WTC11 (cell line): ENCODE results near the gene CXCL10. TPM values are rescaled to one million over a fixed set of nuclear protein-coding genes. Genes with fewer than 3 reads are reported as not detected.

Source experiments
- ATAC-seq: fragments of 200-7000 bp; cut with Tn5 transposase; 2 replicates; pipeline ENCODE4 v1.10.0; 2021; ENCODE audit warnings: mild to moderate bottlenecking, moderate library complexity
- CTCF ChIA-PET: fragments of 300-600 bp; sonication (Branson Sonifier 250); formaldehyde crosslinking; loops from one replicate; lab custom pipeline; 2021; ENCODE audit warnings: antibody characterized with exemption; lab: Charles Lee
- POLR2A ChIA-PET: fragments of 350-600 bp; sonication (Branson Sonifier 250); formaldehyde crosslinking; loops from one replicate; lab custom pipeline; 2021; ENCODE audit warnings: antibody characterized with exemption; lab: Charles Lee
- DNase-seq: peaks from one replicate; pipeline ENCODE4 v3.0.0; 2021; ENCODE audit warnings: low spot score
- H3K27ac Mint-ChIP-seq: 2 replicates; pipeline ENCODE4 v1.8.0; 2021; ENCODE audit warnings: mixed read lengths
- H3K27me3 Mint-ChIP-seq: 2 replicates; pipeline ENCODE4 v1.8.0; 2021; ENCODE audit warnings: low read depth, mild to moderate bottlenecking, moderate library complexity, mixed read lengths
- H3K36me3 Mint-ChIP-seq: 2 replicates; pipeline ENCODE4 v1.8.0; 2021; ENCODE audit warnings: mixed read lengths
- H3K4me1 Mint-ChIP-seq: 2 replicates; pipeline ENCODE4 v1.8.0; 2022; ENCODE audit warnings: mixed read lengths
- H3K4me3 Mint-ChIP-seq: 2 replicates; pipeline ENCODE4 v1.8.0; 2021; ENCODE audit warnings: mild to moderate bottlenecking, moderate library complexity, mixed read lengths
- H3K9me3 Mint-ChIP-seq: 2 replicates; pipeline ENCODE4 v1.8.0; 2021; ENCODE audit warnings: mixed read lengths
- ATF1 ChIP-seq: sonication (generic); formaldehyde crosslinking; IDR thresholded peaks from 2 replicates; pipeline ENCODE4 v1.8.1; 2023; ENCODE audit warnings: mild to moderate bottlenecking, moderate library complexity, missing genetic modification reagents
- CREM ChIP-seq: sonication (generic); formaldehyde crosslinking; IDR thresholded peaks from 2 replicates; pipeline ENCODE4 v1.8.1; 2022; ENCODE audit warnings: mild to moderate bottlenecking, missing genetic modification reagents, moderate library complexity
- ELF4 ChIP-seq: sonication (generic); formaldehyde crosslinking; IDR thresholded peaks from 2 replicates; pipeline ENCODE4 v1.8.1; 2022; ENCODE audit warnings: low read depth, mild to moderate bottlenecking, moderate library complexity, missing genetic modification reagents
- FOXK1 ChIP-seq: sonication (generic); formaldehyde crosslinking; IDR thresholded peaks from 2 replicates; pipeline ENCODE4 v1.8.0; 2022; ENCODE audit warnings: mild to moderate bottlenecking, moderate library complexity, missing genetic modification reagents
- FOXP1 ChIP-seq: sonication (generic); formaldehyde crosslinking; IDR thresholded peaks from 2 replicates; pipeline ENCODE4 v1.8.0; 2022; ENCODE audit warnings: missing genetic modification reagents, mild to moderate bottlenecking, moderate library complexity, borderline replicate concordance
- GABPB1 ChIP-seq: sonication (generic); formaldehyde crosslinking; IDR thresholded peaks from 2 replicates; pipeline ENCODE4 v1.8.1; 2023; ENCODE audit warnings: mild to moderate bottlenecking, missing genetic modification reagents
- GTF2I ChIP-seq: fragments of 250-450 bp; sonication (Bioruptor Pico); conservative IDR thresholded peaks from 2 replicates; pipeline ENCODE4 v1.4.0; 2021; ENCODE audit warnings: mild to moderate bottlenecking
- HMGA2 ChIP-seq: fragments of 250-450 bp; sonication (Bioruptor Pico); IDR thresholded peaks from 2 replicates; pipeline ENCODE4 v1.4.0; 2021; ENCODE audit warnings: mild to moderate bottlenecking, moderate library complexity
- KAT7 ChIP-seq: sonication (generic); formaldehyde crosslinking; IDR thresholded peaks from 2 replicates; pipeline ENCODE4 v1.8.1; 2023; ENCODE audit warnings: missing genetic modification reagents, mild to moderate bottlenecking, borderline replicate concordance
- NFYB ChIP-seq: sonication (generic); formaldehyde crosslinking; conservative IDR thresholded peaks from 2 replicates; pipeline ENCODE4 v1.8.0; 2022; ENCODE audit warnings: low read depth, missing genetic modification reagents
- NR1H2 ChIP-seq: sonication (generic); formaldehyde crosslinking; IDR thresholded peaks from 2 replicates; pipeline ENCODE4 v1.9.0; 2021; ENCODE audit warnings: mild to moderate bottlenecking, moderate library complexity, missing genetic modification reagents
- NR2C2 ChIP-seq: sonication (generic); formaldehyde crosslinking; IDR thresholded peaks from 2 replicates; pipeline ENCODE4 v1.8.0; 2022; ENCODE audit warnings: mild to moderate bottlenecking, missing genetic modification reagents
- NR3C1 ChIP-seq: sonication (generic); formaldehyde crosslinking; conservative IDR thresholded peaks from 2 replicates; pipeline ENCODE4 v1.8.1; 2023; ENCODE audit warnings: low read depth, mild to moderate bottlenecking, missing genetic modification reagents
- SOX15 ChIP-seq: fragments of 250-450 bp; sonication (Bioruptor Pico); IDR thresholded peaks from 2 replicates; pipeline ENCODE4 v1.9.0; 2021; ENCODE audit warnings: mild to moderate bottlenecking
- TCF7 ChIP-seq: sonication (generic); formaldehyde crosslinking; IDR thresholded peaks from 2 replicates; pipeline ENCODE4 v1.8.0; 2022; ENCODE audit warnings: mild to moderate bottlenecking, low read depth, missing genetic modification reagents, moderate library complexity
- TEAD1 ChIP-seq: sonication (generic); formaldehyde crosslinking; IDR thresholded peaks from 2 replicates; pipeline ENCODE4 v1.8.0; 2022; ENCODE audit warnings: mild to moderate bottlenecking, missing genetic modification reagents
- ZNF138 ChIP-seq: sonication (generic); formaldehyde crosslinking; conservative IDR thresholded peaks from 2 replicates; pipeline ENCODE4 v1.8.1; 2022; ENCODE audit warnings: mild to moderate bottlenecking, moderate library complexity, missing genetic modification reagents
- ZNF219 ChIP-seq: sonication (generic); formaldehyde crosslinking; IDR thresholded peaks from 2 replicates; pipeline ENCODE4 v1.8.0; 2023; ENCODE audit warnings: missing genetic modification reagents, mild to moderate bottlenecking, borderline replicate concordance
- ZNF423 ChIP-seq: fragments of 250-450 bp; sonication (Bioruptor Pico); IDR thresholded peaks from 2 replicates; pipeline ENCODE4 v2.1.2; 2022; ENCODE audit warnings: mild to moderate bottlenecking, moderate library complexity
- total RNA-seq: library from RNA; stranded (reverse); gene quantifications from 3 replicates; pipeline ENCODE4 v1.2.3, GENCODE V29; 2021
- TF ChIP-seq, protein P1 (sequence below): sonication (generic); formaldehyde crosslinking; IDR thresholded peaks from 2 replicates; pipeline ENCODE4 v1.8.1; 2023; ENCODE audit warnings: mild to moderate bottlenecking, missing genetic modification reagents, moderate library complexity
- TF ChIP-seq, protein P2 (sequence below): sonication (generic); formaldehyde crosslinking; IDR thresholded peaks from 2 replicates; pipeline ENCODE4 v1.8.0; 2022; ENCODE audit warnings: mild to moderate bottlenecking, missing genetic modification reagents
- TF ChIP-seq, protein P3 (sequence below): fragments of 250-450 bp; sonication (Bioruptor Pico); IDR thresholded peaks from 2 replicates; pipeline ENCODE4 v1.8.0; 2021; ENCODE audit warnings: mild to moderate bottlenecking
- TF ChIP-seq, protein P4 (sequence below): fragments of 250-450 bp; sonication (Bioruptor Pico); IDR thresholded peaks from 2 replicates; pipeline ENCODE4 v1.9.0; 2021; ENCODE audit warnings: mild to moderate bottlenecking
- TF ChIP-seq, protein P5 (sequence below): sonication (generic); formaldehyde crosslinking; IDR thresholded peaks from 2 replicates; pipeline ENCODE4 v1.8.1; 2022; ENCODE audit warnings: mild to moderate bottlenecking, moderate library complexity, missing genetic modification reagents
- TF ChIP-seq, protein P6 (sequence below): fragments of 200-600 bp; IDR thresholded peaks from 2 replicates; pipeline ENCODE4 v1.8.0; 2022; ENCODE audit warnings: antibody characterized with exemption
- TF ChIP-seq, protein P7 (sequence below): fragments of 250-450 bp; sonication (Bioruptor Pico); IDR thresholded peaks from 2 replicates; pipeline ENCODE4 v1.9.0; 2021; ENCODE audit warnings: mild to moderate bottlenecking

CXCL10 gene
- total RNA-seq, 1 experiment from 2014 or later: not detected

DNA sequence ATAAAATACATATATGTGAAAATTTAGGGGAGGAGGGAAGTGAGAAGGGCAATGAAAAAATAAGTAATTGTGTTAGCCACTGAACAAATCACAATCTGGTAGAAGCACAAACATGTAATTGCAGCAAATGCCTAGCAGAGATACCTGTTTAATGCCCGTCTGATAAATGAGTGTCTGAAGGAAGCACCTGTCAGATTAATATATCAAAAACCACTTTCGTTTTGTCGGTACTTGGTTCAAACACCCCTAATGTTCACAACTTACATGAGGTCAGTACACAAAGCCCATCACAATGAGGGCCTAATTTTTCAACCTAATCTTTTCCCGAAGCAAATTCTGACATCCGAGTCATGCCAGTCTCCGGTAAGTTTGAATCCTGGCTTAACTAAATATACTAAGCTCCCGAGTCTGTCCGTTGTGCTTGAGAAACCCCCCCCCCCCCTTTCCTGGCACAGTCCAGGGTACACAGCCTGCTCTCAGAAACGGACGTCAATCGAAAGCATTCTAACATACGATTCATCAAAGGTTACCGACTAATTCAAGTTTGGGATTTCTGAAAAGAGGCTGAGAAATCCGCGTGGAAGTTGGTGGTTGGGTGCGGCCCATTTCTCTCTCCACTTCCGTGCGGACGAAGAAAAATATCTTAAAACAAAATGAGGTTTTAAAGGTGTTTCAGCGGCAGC lies 33.3 kb downstream of the CXCL10 start (continued):
- TF ChIP-seq NR3C1 (CRISPR knock-in tag) (no peak), FOXK1 (CRISPR knock-in tag) (no peak)

DNA sequence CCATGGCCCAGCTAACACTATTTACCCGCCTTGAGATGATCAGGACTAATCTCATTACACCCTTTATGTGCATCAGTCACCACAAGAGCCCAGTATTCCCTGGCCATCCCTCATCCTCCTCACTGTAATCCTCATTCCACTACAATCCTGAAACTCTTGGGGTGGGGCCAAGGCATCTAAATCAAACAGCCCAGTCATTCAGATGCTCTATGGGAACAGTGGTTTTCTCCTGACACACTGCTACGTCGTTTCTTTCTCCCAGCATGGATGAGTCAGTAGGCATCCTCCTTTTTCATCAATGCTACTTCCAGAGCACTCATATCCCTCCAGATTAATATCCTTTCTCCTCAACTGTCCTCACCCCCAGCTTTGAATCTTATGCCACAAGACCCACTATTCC lies 38.2 kb downstream of the CXCL10 start:
- POLR2A ChIA-PET: no interaction called here
- no peak for ATAC-seq
- CTCF ChIA-PET: no interaction called here

DNA sequence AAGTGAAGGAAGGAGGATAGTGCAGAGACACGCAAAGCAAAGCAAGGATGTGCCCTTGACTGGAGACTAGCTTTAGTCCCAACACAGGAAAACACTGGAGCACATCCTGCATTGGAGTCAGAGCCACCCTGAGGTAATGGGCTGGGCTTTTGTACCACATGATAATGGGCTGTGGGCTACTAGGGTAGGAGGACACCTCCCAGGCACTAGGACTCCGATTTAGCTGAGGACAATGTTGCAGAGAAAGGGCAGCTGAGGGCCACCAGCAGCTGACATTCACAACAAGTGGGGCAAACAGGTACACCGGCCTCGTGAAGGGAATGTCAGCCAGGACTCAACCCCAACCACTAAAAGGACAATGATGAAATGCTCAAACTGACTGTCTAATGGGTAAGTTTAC lies 42.7 kb downstream of the CXCL10 start:
- peaks cover 61% of the 10 kb centered on the region for H3K36me3 Mint-ChIP-seq
- no peak overlapping the region for H3K4me3 Mint-ChIP-seq
- peaks cover 26% of the 10 kb centered on the region for H3K9me3 Mint-ChIP-seq
- H3K27ac Mint-ChIP-seq: no peak overlapping the region
- ChIA-PET CTCF (no interaction called here), POLR2A (no interaction called here)
- no peaks in the 10 kb centered on the region for H3K27me3 Mint-ChIP-seq
- DNase-seq: no peak
- no peaks in the 10 kb centered on the region for H3K4me1 Mint-ChIP-seq
- ATAC-seq: no peak
- TF ChIP-seq TCF7 (CRISPR knock-in tag): no peak
- TF ChIP-seq, protein P1, sequence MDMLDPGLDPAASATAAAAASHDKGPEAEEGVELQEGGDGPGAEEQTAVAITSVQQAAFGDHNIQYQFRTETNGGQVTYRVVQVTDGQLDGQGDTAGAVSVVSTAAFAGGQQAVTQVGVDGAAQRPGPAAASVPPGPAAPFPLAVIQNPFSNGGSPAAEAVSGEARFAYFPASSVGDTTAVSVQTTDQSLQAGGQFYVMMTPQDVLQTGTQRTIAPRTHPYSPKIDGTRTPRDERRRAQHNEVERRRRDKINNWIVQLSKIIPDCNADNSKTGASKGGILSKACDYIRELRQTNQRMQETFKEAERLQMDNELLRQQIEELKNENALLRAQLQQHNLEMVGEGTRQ (CRISPR knock-in tag): no peak
- no peak for TF ChIP-seq HMGA2 (CRISPR knock-in tag)
- no peak for TF ChIP-seq GTF2I
- TF ChIP-seq ELF4: no peak
- no peak for TF ChIP-seq FOXP1 (CRISPR knock-in tag)
- no peak for TF ChIP-seq ATF1 (CRISPR knock-in tag)
- TF ChIP-seq, protein P2, sequence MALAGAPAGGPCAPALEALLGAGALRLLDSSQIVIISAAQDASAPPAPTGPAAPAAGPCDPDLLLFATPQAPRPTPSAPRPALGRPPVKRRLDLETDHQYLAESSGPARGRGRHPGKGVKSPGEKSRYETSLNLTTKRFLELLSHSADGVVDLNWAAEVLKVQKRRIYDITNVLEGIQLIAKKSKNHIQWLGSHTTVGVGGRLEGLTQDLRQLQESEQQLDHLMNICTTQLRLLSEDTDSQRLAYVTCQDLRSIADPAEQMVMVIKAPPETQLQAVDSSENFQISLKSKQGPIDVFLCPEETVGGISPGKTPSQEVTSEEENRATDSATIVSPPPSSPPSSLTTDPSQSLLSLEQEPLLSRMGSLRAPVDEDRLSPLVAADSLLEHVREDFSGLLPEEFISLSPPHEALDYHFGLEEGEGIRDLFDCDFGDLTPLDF (CRISPR knock-in tag): no peak
- TF ChIP-seq, protein P3, sequence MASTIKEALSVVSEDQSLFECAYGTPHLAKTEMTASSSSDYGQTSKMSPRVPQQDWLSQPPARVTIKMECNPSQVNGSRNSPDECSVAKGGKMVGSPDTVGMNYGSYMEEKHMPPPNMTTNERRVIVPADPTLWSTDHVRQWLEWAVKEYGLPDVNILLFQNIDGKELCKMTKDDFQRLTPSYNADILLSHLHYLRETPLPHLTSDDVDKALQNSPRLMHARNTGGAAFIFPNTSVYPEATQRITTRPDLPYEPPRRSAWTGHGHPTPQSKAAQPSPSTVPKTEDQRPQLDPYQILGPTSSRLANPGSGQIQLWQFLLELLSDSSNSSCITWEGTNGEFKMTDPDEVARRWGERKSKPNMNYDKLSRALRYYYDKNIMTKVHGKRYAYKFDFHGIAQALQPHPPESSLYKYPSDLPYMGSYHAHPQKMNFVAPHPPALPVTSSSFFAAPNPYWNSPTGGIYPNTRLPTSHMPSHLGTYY (CRISPR knock-in tag): no peak
- TF ChIP-seq NFYB (CRISPR knock-in tag): no peak

More for the DNA sequence above, 38.2 kb downstream of the CXCL10 start:
- Mint-ChIP-seq H3K27me3 (no peaks in the 10 kb centered on the region), H3K36me3 (peaks cover 30% of the 10 kb centered on the region), H3K4me1 (peaks cover 12% of the 10 kb centered on the region), H3K9me3 (peaks cover 7% of the 10 kb centered on the region), H3K27ac (no peak overlapping the region), H3K4me3 (no peak overlapping the region)
- DNase-seq: no peak
- TF ChIP-seq TEAD1 (CRISPR knock-in tag) (no peak), SOX15 (CRISPR knock-in tag) (no peak), NR1H2 (CRISPR knock-in tag) (no peak), TCF7 (CRISPR knock-in tag) (no peak), FOXP1 (CRISPR knock-in tag) (no peak), ELF4 (no peak), GABPB1 (CRISPR knock-in tag) (no peak), CREM (CRISPR knock-in tag) (no peak), ZNF423 (no peak), ZNF138 (CRISPR knock-in tag) (no peak), KAT7 (CRISPR knock-in tag) (no peak), ZNF219 (CRISPR knock-in tag) (no peak), NR2C2 (CRISPR knock-in tag) (no peak), ATF1 (CRISPR knock-in tag) (no peak)
- TF ChIP-seq, protein P4, sequence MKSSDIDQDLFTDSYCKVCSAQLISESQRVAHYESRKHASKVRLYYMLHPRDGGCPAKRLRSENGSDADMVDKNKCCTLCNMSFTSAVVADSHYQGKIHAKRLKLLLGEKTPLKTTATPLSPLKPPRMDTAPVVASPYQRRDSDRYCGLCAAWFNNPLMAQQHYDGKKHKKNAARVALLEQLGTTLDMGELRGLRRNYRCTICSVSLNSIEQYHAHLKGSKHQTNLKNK (CRISPR knock-in tag): no peak
- TF ChIP-seq, protein P5, sequence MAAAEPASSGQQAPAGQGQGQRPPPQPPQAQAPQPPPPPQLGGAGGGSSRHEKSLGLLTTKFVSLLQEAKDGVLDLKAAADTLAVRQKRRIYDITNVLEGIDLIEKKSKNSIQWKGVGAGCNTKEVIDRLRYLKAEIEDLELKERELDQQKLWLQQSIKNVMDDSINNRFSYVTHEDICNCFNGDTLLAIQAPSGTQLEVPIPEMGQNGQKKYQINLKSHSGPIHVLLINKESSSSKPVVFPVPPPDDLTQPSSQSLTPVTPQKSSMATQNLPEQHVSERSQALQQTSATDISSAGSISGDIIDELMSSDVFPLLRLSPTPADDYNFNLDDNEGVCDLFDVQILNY (CRISPR knock-in tag): no peak
- TF ChIP-seq, protein P6, sequence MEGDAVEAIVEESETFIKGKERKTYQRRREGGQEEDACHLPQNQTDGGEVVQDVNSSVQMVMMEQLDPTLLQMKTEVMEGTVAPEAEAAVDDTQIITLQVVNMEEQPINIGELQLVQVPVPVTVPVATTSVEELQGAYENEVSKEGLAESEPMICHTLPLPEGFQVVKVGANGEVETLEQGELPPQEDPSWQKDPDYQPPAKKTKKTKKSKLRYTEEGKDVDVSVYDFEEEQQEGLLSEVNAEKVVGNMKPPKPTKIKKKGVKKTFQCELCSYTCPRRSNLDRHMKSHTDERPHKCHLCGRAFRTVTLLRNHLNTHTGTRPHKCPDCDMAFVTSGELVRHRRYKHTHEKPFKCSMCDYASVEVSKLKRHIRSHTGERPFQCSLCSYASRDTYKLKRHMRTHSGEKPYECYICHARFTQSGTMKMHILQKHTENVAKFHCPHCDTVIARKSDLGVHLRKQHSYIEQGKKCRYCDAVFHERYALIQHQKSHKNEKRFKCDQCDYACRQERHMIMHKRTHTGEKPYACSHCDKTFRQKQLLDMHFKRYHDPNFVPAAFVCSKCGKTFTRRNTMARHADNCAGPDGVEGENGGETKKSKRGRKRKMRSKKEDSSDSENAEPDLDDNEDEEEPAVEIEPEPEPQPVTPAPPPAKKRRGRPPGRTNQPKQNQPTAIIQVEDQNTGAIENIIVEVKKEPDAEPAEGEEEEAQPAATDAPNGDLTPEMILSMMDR: no peak
- TF ChIP-seq, protein P7, sequence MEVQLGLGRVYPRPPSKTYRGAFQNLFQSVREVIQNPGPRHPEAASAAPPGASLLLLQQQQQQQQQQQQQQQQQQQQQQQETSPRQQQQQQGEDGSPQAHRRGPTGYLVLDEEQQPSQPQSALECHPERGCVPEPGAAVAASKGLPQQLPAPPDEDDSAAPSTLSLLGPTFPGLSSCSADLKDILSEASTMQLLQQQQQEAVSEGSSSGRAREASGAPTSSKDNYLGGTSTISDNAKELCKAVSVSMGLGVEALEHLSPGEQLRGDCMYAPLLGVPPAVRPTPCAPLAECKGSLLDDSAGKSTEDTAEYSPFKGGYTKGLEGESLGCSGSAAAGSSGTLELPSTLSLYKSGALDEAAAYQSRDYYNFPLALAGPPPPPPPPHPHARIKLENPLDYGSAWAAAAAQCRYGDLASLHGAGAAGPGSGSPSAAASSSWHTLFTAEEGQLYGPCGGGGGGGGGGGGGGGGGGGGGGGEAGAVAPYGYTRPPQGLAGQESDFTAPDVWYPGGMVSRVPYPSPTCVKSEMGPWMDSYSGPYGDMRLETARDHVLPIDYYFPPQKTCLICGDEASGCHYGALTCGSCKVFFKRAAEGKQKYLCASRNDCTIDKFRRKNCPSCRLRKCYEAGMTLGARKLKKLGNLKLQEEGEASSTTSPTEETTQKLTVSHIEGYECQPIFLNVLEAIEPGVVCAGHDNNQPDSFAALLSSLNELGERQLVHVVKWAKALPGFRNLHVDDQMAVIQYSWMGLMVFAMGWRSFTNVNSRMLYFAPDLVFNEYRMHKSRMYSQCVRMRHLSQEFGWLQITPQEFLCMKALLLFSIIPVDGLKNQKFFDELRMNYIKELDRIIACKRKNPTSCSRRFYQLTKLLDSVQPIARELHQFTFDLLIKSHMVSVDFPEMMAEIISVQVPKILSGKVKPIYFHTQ: no peak
